Upper lobe of left lung (tissue), 4 donors: ENCODE data around the gene CSNK1D.

Experiments
- CTCF ChIP-seq, 6 experiments: fragments of 450-650 bp in 4 of 6; fragments of 200-600 bp in 2 of 6; sonication (generic) in 2 of 6; IDR thresholded peaks; one replicate each; pipeline ENCODE4 v1.5.1; 2016 to 2019; ENCODE audit warnings: antibody characterized with exemption in 6 of 6
- POLR2A ChIP-seq, 4 donors: fragments of 450-650 bp; IDR thresholded peaks; one replicate each; pipeline ENCODE4 v1.5.1; 2016 to 2017; ENCODE audit warnings: antibody characterized with exemption in 4 of 4, mild to moderate bottlenecking in 2 of 4
- POLR2AphosphoS5 ChIP-seq, 2 donors: sonication (generic); formaldehyde crosslinking; IDR thresholded peaks; one replicate each; pipeline ENCODE4 v1.5.1; 2017; ENCODE audit warnings: antibody characterized with exemption in 2 of 2

GRCh38 chr17:82193520-82194220, 79.8 kb downstream of the CSNK1D start:
- TF ChIP-seq CTCF (IDR thresholded peaks at IDR 0.05) (no peak), POLR2AphosphoS5 (IDR thresholded peaks at IDR 0.05) (no peak), POLR2A (IDR thresholded peaks at IDR 0.05) (no peak)
